Right cardiac atrium (tissue), 5 donors: ENCODE results near the gene TENM4. TPM values are rescaled to one million over a fixed set of nuclear protein-coding genes. Genes with fewer than 3 reads are reported as not detected.
A peak's percentile ranks its signal among the peaks of the same experiment; 100 is the strongest.

Experiments used
- ATAC-seq, 2 donors: fragments of 200-7000 bp; cut with Tn5 transposase; one replicate each; pipeline versions ENCODE4 v1.8.0 to v1.9.1; 2020; ENCODE audit warnings: moderate library complexity in 2 of 2, mild to moderate bottlenecking in 1 of 2
- DNase-seq, 3 donors: peaks; one replicate each; pipeline ENCODE4 v3.0.0-alpha.2; 2020
- H3K27ac ChIP-seq: one replicate; pipeline ENCODE4 v1.5.1; 2013; ENCODE audit warnings: mild to moderate bottlenecking, low read length, control low read depth, moderate library complexity
- H3K27me3 ChIP-seq: one replicate; pipeline ENCODE4 v1.6.1; 2013; ENCODE audit not compliant: control insufficient read depth, insufficient read depth
- H3K4me1 ChIP-seq: one replicate; pipeline ENCODE4 v1.6.1; 2013; ENCODE audit warnings: low read length; ENCODE audit not compliant: control insufficient read depth, insufficient read depth
- H3K4me3 ChIP-seq: one replicate; pipeline ENCODE4 v1.5.1; 2013; ENCODE audit warnings: low read length, control low read depth
- H3K9me3 ChIP-seq: one replicate; pipeline ENCODE4 v1.6.1; 2013; ENCODE audit warnings: low read length; ENCODE audit not compliant: control insufficient read depth
- WGBS: extraction: QIAGEN DNeasy Blood & Tissue Kit; methylation state at CpG from one replicate; pipeline ENCODE4 v1.1.7; 2013; 5-methylcytosine and 5-hydroxymethylcytosine counted together
- intact Hi-C, 4 donors: fragments of 100-400 bp; cut with DNase I; formaldehyde crosslinking; loops; one replicate each; pipeline versions ENCODE4 v1.11.0 to v1.14.0; 2022 to 2023
- polyA plus RNA-seq: library from polyadenylated mRNA; stranded (reverse); fragments of 200-250 nt; gene quantifications from one replicate; pipeline ENCODE4 v1.2.3, GENCODE V29; 2013
- total RNA-seq, 4 donors: library from RNA; stranded (reverse); fragmentation: NEBNext Ultra II Directional; extraction: Animal tissue kit (Norgen Biotek cat#: 25700); gene quantifications; one replicate each; pipeline ENCODE4 v1.2.1, GENCODE V29; 2021
- donor health status: healthy with polysubstance abuse.
- donor health status: DM: no; HTN: yes; CAD: no.
- donor health status: DM: no; HTN: no; CAD: no.
- donor health status: DM: no; HTN: yes; CAD: no; lungs with severe emphysema.
- donor health status: DM: yes; HTN: yes; CAD: no.

The TENM4 gene
- total and polyA plus RNA-seq, 5 donors, result 0.26 to 2.3 (median 0.71) TPM

- intact Hi-C loops, result no loop called here
- no peaks in the 10 kb centered on the region for H3K4me1 ChIP-seq
- WGBS, result 79% methylated on average over 2 of the region's 2 CpGs
- ATAC-seq (no peak), DNase-seq (no peak)
- no peak overlapping the region for H3K4me3 ChIP-seq
- H3K27me3 ChIP-seq, result no peaks in the 10 kb centered on the region
- no peaks in the 10 kb centered on the region for H3K9me3 ChIP-seq
- no peak overlapping the region for H3K27ac ChIP-seq
Observed at GRCh38 chr11:78773492-78773891, 667.3 kb downstream of the TENM4 start.

DNA sequence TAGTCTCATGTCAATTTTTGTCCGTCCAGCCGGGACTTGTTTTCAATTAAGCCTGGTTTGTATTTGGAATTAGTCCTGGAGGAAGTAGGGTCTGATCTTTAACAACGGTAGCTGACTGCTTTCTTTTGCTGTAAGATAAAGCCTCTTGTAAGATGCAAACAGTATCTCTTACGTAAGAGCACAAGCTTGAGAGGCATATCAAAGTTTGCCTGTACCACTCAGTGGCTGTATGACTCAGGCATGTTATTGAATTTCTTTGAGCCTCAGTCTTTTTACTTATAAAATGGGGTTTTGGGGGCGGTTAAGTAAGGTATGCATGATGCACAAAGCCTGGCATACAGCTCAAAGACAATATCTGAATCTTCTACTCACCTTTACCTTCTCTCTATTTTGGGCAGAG is 667.8 kb downstream of the TENM4 start:
- 74% methylated on average over 5 of the region's 5 CpGs for WGBS
- Histone ChIP-seq H3K4me1 (no peaks in the 10 kb centered on the region), H3K4me3 (no peak overlapping the region), H3K27me3 (no peaks in the 10 kb centered on the region), H3K27ac (no peak overlapping the region), H3K9me3 (no peaks in the 10 kb centered on the region)
- DNase-seq (no peak), ATAC-seq (no peak)
- intact Hi-C loops, result no loop called here

- DNase-seq (no peak), ATAC-seq (no peak)
- intact Hi-C loops, result no loop called here
- 91% methylated on average over 3 of the region's 3 CpGs for WGBS
- no peaks in the 10 kb centered on the region for H3K9me3 ChIP-seq
- H3K4me3 ChIP-seq, result no peak overlapping the region
- H3K27me3 ChIP-seq, result no peaks in the 10 kb centered on the region
- H3K27ac ChIP-seq, result no peak overlapping the region
- no peaks in the 10 kb centered on the region for H3K4me1 ChIP-seq
Observed at GRCh38 chr11:78772186-78772585, 668.6 kb downstream of the TENM4 start.

DNA sequence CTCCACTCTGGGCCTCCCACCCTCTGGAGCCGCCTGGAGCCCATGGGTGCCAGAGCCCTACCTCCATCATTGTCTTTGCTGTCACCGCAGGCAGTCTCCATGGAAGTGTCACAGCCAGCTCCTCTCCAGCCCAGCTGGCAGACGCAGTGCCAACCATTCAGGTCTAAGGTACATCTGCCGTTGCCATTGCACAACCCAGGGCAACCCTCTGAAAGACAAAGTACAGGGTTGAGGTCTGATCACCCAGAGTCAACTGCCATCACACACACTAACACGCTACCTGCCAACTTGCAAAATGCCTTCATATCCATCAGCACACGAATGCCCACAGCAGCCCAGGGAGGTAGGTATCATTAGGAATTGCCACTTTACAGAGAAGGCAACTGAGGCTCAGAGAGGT is 669.9 kb downstream of the TENM4 start:
- no peak overlapping the region for H3K27ac ChIP-seq
- DNase-seq (no peak), ATAC-seq (no peak)
- 95% methylated on average over 6 of the region's 6 CpGs for WGBS
- no peaks in the 10 kb centered on the region for H3K27me3 ChIP-seq
- H3K4me3 ChIP-seq, result no peak overlapping the region
- H3K9me3 ChIP-seq, result no peaks in the 10 kb centered on the region
- H3K4me1 ChIP-seq, result no peaks in the 10 kb centered on the region
- intact Hi-C loops, result no loop called here

DNA sequence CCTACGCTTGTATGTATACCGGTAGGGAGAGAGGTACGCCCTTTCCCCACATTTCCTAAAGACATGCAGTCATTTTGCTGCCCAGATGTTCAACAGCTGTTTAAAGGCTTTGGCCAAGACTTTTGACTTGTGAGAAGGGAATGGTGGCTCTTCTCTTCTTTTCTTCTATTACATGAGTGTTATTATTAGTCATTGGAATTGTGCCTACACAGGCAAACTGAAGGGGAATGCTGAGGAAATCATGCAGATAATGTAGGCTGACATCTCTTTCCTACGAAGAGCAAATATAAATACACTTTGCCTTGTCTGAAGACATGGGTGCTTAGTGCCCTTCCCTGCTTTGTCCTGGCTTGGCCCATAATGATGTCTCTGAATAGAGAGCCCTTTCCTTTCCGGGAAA is 671.9 kb downstream of the TENM4 start:
- Histone ChIP-seq H3K27ac (no peak overlapping the region), H3K9me3 (no peaks in the 10 kb centered on the region), H3K4me3 (no peak overlapping the region), H3K27me3 (no peaks in the 10 kb centered on the region), H3K4me1 (no peaks in the 10 kb centered on the region)
- no peak for DNase-seq
- WGBS, result 62% methylated on average over 5 of the region's 5 CpGs
- no peak for ATAC-seq
- intact Hi-C loops, result no loop called here

DNA sequence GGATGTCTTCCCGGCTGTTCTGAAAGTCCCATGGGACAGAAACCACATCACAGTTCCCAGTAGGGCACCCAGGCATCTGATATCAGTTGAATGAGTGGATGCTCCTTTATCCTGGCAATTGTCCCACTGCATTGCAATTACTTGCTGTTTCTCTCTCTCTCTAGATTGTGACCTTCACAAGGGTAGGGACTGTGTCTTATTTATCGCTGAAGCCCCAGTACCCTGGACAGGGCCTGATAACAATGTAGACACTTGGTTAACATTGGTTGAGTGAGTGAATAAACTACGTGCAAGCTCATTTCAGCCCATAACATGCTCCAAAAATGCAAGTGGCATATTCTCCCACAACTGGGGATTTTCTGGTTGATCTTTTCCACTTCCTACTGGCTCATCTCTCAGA is 672.5 kb downstream of the TENM4 start:
- no peak for DNase-seq
- no peak overlapping the region for H3K4me3 ChIP-seq
- no peaks in the 10 kb centered on the region for H3K4me1 ChIP-seq
- no peaks in the 10 kb centered on the region for H3K27me3 ChIP-seq
- H3K27ac ChIP-seq, result no peak overlapping the region
- WGBS, result 54% methylated on average over 3 of the region's 3 CpGs
- ATAC-seq, result no peak
- intact Hi-C loops, result no loop called here
- no peaks in the 10 kb centered on the region for H3K9me3 ChIP-seq

DNA sequence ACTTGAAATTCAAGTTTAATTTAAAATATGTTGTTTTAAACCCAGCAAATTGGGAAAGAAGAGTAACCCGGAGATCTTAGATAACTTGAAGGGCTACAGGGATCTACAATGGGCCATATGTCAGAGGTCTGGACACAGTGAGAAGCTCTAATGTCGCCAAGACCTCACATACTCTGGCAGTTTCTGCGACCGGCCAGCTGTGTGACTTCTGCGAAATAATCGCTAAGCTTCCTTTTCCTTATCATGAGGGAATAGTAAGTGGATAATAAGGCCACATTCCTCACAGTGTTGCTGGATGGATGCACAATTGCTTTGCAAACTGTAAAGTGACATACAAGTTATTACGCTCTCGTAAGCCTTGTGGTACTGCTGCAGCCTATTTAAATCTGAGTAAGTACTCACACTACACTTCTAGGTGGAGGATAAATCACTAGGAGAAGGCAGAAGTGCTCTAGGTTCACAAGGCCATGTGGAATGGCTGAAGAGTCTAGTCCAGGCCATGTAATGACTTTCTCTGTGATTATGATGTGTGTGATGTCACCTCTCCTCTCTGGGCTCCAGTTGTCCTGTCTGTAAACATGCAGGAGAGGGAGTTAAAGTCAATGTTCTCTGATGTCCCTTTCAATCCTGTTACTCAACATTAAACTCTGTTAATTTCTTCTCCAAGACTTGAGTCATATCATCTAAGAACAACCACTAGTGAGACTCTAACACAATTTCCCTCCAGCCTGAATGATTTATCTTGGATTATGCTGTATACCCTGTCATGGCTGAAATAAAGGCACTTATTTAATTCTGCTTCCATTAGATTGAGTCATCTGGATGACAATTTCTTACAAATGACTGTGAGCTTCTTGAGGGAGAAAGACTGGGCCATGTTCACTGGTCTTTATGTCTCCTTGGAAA is 673.5 kb downstream of the TENM4 start:
- Histone ChIP-seq H3K27ac (no peak overlapping the region), H3K4me3 (no peak overlapping the region), H3K27me3 (no peaks in the 10 kb centered on the region), H3K9me3 (no peaks in the 10 kb centered on the region), H3K4me1 (no peaks in the 10 kb centered on the region)
- intact Hi-C loops, result no loop called here
- 46% methylated on average over 8 of the region's 8 CpGs for WGBS
- ATAC-seq (peak; percentile 43 to 73), DNase-seq (no peak)

GRCh38 chr11:78764946-78765345 is 675.9 kb downstream of the TENM4 start:
- intact Hi-C loops, result no loop called here
- Histone ChIP-seq H3K4me1 (no peaks in the 10 kb centered on the region), H3K27ac (no peak overlapping the region), H3K9me3 (no peaks in the 10 kb centered on the region), H3K27me3 (no peaks in the 10 kb centered on the region), H3K4me3 (no peak overlapping the region)
- DNase-seq (no peak), ATAC-seq (no peak)
- 54% methylated on average over 4 of the region's 4 CpGs for WGBS

GRCh38 chr11:78763664-78764063 is 677.2 kb downstream of the TENM4 start:
- intact Hi-C loops, result no loop called here
- no peak for DNase-seq

DNA sequence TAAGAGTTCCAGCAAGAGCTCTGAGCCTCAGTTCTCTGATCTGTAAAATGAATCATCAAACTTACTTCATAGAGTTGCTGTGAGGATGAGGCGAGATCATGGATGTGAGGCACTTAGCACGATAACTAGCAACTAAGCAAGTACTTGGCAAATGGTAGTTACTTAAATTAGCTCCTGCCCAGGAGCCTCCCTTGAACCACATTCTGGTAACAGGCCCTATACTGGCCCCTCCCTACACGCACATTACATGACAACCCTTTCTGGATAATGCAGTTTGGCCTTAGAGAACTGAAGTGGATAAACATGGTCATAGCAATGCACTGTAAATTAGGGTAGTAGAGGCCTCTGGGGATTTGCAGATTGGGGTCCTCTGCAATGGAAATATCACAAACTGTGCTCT is 678.7 kb downstream of the TENM4 start:
- ATAC-seq (no peak), DNase-seq (no peak)
- H3K4me3 ChIP-seq, result no peak overlapping the region
- no peaks in the 10 kb centered on the region for H3K9me3 ChIP-seq
- no peaks in the 10 kb centered on the region for H3K4me1 ChIP-seq
- WGBS, result 70% methylated on average over 3 of the region's 3 CpGs
- H3K27ac ChIP-seq, result no peak overlapping the region
- no peaks in the 10 kb centered on the region for H3K27me3 ChIP-seq
- intact Hi-C loops, result no loop called here

More at GRCh38 chr11:78763664-78764063, 677.2 kb downstream of the TENM4 start:
- 88% methylated on average over 4 of the region's 4 CpGs for WGBS
- H3K27me3 ChIP-seq, result no peaks in the 10 kb centered on the region
- H3K27ac ChIP-seq, result no peak overlapping the region
- no peak for ATAC-seq
- H3K9me3 ChIP-seq, result no peaks in the 10 kb centered on the region
- H3K4me1 ChIP-seq, result no peaks in the 10 kb centered on the region
- no peak overlapping the region for H3K4me3 ChIP-seq

DNA sequence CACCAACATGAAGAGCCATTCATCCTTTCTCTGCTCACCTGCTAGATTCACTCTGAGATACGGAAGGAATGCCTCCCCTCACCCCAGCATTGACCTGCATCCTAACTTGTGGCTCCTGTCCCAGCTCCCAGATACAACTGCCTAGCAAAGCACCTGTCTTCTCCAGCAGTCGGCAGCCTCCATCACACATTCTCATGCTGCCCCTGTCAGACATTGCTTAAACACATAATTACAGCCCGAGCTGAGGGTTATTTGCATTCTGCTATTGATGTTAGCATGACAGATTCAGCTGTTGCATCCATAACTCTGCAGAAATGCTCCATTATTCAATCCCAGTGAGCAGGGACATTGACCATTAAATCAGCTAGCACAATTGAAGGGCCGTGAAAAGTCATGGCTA is 681.8 kb downstream of the TENM4 start:
- no peak overlapping the region for H3K4me3 ChIP-seq
- intact Hi-C loops, result no loop called here
- no peak overlapping the region for H3K27ac ChIP-seq
- H3K27me3 ChIP-seq, result no peaks in the 10 kb centered on the region
- H3K4me1 ChIP-seq, result no peaks in the 10 kb centered on the region
- 48% methylated on average over 4 of the region's 4 CpGs for WGBS
- no peak for DNase-seq
- no peak for ATAC-seq
- H3K9me3 ChIP-seq, result no peaks in the 10 kb centered on the region

- DNase-seq (no peak), ATAC-seq (no peak)
- no peaks in the 10 kb centered on the region for H3K27me3 ChIP-seq
- H3K27ac ChIP-seq, result no peak overlapping the region
- H3K9me3 ChIP-seq, result no peaks in the 10 kb centered on the region
- intact Hi-C loops, result no loop called here
- no peak overlapping the region for H3K4me3 ChIP-seq
- no peaks in the 10 kb centered on the region for H3K4me1 ChIP-seq
- 56% methylated on average over 1 of the region's 1 CpG for WGBS
Observed at GRCh38 chr11:78753297-78753696, 687.5 kb downstream of the TENM4 start.
